GM21786 (cell line): Measurements from ENCODE around the gene BRCA1.
"Not testable (repeated sequence)": the region's sequence is repeated elsewhere in the genome, so short reads cannot be mapped to it uniquely, and the experiment has no call there.

Experiments
- ATAC-seq: cut with Tn5 transposase; IDR thresholded peaks from one replicate; pipeline ENCODE4 v1.9.1; 2021; ENCODE audit not compliant: unreplicated experiment

BRCA1 gene

DNA sequence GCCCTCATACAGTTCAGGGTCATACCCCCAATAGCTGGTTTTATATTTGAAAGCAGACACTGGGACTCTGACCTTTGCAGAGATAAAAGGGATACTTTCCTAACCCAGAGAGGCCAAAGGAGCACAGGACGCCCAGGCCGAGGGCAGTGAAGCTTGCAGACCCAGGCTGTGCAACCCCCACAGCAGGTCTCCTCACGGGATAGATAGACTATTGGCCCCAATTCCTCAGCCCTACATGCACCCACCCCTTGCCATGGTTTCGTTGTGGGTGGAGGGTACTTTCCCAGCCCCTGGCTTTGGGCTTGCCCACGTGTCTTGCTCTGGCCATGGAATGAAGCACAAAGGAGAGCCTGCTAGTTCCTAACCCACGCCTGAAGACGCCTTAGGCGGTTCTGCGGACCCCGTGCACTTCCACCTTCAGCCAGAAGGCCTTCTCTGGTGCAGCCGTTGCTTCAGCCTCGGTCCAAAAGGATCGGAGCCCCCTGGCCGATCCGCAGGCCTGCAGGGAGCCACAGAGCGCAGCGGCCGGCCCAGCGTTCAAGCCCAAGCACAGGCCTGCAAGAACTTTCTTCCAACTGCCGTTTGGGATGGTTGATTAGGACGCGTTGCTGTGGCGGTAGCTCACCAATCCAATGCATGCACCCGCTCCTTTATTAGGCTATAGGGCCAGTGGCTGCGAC, 9.8 kb upstream of the BRCA1 start:
- no peak for ATAC-seq

DNA sequence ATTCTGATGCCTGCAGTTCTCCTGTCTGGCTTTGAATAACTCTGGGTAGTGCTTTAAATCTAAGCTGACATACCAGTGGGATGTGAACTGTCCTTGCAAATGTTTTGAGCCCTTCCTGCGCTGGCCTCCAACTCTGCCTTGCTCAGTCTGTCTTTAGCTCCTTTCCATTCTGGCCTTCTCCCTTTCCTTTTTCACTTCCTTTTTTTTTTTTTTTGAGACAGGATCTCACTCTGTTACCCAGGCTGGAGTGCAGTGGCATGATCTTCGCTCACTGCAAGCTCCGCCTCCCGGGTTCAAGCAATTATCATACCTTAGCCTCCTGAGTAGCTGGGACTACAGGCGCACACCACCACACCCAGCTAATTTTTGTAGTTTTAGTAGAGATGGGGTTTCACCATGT, 8.3 kb upstream of the BRCA1 start:
- not testable (repeated sequence) for ATAC-seq

DNA sequence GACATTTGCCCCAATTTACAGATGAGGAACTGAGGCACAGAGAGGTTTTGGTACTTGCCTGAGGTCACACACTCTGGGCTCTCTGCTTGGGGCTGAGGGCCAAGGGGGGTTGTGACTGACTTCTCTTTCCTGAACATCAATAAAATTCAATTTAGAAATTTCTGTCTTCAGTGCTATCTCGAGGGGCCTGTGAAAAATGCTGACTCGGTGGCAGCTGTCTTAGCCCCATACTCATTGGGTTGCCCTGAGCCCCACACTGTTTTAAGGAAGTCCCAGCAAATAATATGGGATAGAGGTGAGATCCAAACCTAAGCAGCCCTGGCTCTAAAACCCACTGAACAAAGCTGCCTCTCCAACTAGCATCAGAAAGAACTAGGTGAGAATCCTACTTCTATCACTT, 7.0 kb upstream of the BRCA1 start:
- no peak for ATAC-seq

DNA sequence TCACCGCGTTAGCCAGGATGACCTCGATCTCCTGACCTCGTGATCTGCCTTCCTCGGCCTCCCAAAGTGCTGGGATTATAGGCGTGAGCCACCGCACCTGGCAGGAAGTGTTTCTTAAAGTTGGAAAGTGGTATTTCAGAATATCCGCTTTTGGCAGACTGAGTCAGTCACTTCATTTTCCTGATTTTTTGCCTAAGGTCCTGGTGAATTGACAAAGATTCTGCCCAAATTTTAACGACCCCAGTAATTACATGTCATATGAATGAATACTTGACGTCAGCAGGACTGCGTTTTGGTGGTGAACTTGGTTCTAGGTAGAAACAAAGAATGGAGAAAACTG, 4.5 kb upstream of the BRCA1 start:
- no peak for ATAC-seq

DNA sequence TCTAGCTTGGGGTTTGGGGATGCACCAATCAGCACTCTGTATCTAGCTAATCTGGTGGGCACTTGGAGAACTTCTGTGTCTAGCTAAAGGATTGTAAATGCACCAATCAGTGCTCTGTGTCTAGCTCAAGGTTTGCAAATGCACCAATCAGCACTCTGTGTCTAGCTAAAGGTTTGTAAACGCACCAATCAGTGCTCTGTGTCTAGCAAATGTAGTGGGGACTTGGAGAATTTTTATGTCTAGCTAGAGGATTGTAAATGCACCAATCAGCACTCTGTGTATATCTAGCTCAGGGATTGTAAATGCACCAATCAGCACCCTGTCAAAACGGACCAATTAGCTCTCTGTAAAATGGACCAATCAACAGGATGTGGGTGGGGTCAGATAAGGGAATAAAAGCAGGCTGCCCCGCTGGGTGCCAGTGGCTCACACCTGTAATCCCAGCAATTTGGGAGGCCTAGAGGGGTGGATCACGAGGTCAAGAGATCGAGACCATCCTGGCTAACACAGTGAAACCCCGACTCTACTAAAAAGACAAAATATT, 2.2 kb upstream of the BRCA1 start:
- not testable (repeated sequence) for ATAC-seq

DNA sequence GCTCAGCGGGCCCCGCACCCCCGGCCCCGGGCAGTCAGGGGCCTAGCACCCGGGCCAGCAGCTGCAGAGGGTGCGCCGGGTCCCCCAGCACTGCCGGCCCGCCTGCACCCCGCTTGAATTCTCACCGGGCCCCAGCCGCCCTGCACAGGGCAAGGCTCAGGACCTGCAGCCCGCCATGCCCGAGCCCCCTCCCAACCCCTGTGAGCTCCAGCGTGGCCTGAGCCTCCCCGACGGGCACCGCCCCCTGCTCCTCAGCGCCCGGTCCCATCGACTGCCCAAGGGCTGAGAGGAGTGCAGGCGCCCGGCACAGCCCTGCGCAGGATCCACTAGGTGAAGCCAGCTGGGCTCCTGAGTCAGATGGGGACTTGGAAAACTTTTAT, 1.7 kb upstream of the BRCA1 start:
- no peak for ATAC-seq

DNA sequence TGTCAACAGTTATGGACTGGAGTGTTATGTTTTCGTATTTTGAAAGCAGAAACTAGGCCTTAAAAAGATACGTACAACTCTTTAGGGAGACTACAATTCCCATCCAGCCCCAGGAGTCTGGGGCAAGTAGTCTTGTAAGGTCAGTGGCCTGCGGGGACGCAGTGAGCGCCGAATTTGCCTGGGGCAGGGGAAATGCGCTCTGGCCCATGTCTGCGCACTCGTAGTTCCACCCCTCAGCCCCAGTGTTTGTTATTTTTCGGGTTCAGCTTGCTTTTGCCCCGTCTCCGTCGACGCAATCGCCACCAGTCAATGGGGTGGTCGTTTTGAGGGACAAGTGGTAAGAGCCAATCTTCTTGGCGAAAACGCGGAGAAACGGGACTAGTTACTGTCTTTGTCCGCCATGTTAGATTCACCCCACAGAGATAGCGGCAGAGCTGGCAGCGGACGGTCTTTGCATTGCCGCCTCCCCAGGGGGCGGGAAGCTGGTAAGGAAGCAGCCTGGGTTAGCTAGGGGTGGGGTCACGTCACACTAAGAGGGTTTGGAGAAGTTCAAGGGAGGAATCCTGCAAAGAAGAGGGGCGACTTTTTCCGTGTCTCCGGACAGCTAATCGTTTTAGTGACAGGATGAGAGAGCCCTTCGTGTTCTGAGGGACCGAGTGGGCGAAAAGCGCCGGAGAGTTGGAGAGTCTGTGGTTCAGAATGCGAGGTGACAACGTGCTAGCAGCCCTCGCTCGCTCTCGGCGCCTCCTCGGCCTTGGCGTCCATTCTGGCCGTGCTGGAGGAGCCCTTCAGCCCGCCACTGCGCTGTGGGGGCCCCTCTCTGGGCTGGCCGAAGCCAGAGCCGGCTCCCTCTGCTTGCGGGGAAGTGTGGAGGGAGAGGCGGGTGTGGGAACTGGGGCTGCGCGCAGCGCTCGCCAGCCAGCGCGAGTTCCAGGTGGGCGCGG, 1.1 kb upstream of the BRCA1 start:
- no peak for ATAC-seq

DNA sequence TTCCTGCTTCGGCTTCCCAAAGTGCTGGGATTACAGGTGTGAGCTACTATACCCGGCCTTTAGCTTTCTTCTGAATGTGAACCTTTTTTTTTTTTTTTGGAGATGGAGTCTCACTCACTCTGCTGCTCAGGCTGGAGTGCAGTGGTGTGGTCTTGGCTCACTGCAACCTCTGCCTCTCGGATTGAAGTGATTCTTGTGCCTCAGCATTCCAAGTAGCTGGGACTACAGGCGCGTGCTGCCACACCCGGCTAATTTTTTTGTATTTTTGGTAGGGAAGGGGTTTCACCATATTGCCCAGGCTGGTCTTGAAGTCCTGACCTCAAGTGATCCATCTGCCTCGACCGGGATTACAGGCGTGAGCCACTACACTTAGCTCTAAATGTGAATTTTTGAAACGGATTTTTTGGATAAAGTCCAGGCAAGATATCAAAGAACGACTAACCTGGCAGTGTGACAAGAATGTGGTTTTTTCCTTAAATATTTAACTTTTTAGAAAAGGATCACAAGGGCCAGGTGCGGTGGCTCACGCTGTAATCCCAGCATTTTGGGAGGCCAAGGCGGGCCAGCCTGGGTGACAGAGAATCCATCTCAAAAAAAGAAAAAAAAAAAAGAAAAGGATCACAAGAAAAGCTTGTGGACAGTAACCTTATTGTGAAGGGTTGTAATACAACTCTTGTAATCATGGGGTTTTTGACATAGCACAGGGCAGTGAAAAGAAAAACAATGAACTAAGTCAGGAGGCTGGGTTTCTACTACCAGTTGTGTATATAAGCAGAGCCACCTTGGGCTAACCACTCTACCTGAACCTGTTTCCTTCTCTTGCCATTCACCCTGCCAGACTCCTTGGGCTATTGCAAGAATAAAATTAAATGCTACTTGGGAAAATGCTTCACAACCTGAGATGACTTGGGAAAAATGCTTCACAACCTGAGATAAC, 6.2 kb downstream of the BRCA1 start:
- ATAC-seq, result no peak

DNA sequence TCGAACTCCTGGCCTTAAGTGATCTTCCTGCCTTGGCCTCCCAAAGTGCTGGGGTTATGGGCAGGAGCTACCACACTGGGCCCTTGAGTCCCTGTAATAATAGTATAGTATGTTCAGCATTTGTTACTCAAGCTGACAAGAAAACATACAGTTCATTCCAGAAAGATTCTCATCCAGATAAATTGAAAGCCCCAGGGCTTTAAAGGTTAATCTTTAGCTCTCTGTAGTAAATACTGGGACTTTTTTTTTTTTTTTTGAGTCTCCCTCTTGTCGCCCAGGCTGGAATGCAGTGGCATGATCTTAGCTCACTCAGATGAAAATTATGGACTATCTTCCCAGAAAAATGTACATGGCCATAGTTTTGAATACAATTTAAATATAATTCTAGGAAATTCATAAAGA, 11.0 kb downstream of the BRCA1 start:
- ATAC-seq, result no peak

DNA sequence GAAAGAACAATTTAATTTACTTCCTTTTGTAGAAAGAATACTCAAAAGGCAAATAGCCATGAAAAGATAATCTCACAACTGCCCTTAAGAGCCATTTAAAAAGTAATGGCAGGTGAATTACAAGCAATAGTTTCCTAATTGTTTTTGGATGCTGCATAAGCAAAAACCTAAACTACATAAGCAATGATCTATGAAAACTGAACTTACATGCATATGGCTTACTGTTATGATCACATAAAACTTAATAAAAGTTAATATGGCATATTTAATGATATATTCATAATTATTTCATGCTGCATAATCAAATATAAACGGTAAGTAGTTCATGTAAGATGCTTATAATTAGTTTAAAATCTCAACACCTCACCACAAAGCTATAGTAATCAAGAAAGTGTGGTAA, 18.6 kb downstream of the BRCA1 start:
- ATAC-seq, result no peak

DNA sequence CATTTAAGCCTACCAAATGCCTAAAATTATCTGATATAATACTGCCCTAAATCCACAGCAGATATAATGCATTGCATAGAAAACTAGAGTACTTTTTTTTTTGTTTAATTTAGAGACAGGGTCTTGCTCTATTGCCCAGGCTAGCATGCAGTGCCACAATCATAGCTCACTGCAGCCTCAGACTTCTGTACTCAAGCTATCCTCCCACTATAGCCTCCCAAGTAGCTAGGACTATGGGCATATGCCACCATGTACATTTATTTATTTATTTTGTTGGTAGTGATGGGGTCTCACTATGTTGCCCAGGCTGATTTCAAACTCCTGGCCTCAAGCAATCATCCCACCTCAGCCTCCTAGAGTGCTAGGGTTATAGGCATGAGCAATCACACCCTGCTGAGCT, 20.0 kb downstream of the BRCA1 start:
- ATAC-seq, result no peak

DNA sequence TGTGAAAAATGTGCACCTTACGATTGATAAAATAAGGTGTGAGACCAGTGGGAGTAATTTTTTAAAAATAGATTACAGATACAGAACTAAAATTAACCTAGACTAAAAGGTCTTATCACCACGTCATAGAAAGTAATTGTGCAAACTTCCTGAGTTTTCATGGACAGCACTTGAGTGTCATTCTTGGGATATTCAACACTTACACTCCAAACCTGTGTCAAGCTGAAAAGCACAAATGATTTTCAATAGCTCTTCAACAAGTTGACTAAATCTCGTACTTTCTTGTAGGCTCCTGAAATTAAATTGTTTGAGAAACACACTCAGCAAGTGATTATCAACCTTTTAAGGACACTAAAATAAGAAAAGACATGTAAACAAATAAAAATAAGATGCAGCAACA, 20.5 kb downstream of the BRCA1 start:
- no peak for ATAC-seq

DNA sequence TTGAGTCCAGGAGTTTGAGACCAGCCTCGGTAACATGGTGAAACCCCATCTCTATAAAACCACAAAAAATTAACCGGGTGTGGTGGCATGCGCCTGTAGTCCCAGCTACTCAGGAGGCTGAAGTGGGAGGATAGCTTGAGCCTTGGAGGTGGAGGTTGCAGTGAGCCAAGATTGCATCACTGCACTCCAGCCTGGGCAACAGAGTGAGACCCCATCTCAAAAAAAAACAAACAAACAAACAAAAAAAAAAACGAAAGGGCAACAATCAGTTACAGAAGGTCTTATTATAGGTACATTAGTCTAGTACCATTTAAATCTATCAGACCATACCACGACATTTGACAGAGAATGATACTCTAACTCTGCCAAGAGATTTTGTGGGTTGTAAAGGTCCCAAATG, 29.8 kb downstream of the BRCA1 start:
- not testable (repeated sequence) for ATAC-seq

DNA sequence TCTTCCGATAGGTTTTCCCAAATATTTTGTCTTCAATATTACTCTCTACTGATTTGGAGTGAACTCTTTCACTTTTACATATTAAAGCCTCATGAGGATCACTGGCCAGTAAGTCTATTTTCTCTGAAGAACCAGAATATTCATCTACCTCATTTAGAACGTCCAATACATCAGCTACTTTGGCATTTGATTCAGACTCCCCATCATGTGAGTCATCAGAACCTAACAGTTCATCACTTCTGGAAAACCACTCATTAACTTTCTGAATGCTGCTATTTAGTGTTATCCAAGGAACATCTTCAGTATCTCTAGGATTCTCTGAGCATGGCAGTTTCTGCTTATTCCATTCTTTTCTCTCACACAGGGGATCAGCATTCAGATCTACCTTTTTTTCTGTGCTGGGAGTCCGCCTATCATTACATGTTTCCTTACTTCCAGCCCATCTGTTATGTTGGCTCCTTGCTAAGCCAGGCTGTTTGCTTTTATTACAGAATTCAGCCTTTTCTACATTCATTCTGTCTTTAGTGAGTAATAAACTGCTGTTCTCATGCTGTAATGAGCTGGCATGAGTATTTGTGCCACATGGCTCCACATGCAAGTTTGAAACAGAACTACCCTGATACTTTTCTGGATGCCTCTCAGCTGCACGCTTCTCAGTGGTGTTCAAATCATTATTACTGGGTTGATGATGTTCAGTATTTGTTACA, 30.9 kb downstream of the BRCA1 start:
- ATAC-seq, result no peak

DNA sequence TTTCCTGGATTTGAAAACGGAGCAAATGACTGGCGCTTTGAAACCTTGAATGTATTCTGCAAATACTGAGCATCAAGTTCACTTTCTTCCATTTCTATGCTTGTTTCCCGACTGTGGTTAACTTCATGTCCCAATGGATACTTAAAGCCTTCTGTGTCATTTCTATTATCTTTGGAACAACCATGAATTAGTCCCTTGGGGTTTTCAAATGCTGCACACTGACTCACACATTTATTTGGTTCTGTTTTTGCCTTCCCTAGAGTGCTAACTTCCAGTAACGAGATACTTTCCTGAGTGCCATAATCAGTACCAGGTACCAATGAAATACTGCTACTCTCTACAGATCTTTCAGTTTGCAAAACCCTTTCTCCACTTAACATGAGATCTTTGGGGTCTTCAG, 32.3 kb downstream of the BRCA1 start:
- no peak for ATAC-seq

DNA sequence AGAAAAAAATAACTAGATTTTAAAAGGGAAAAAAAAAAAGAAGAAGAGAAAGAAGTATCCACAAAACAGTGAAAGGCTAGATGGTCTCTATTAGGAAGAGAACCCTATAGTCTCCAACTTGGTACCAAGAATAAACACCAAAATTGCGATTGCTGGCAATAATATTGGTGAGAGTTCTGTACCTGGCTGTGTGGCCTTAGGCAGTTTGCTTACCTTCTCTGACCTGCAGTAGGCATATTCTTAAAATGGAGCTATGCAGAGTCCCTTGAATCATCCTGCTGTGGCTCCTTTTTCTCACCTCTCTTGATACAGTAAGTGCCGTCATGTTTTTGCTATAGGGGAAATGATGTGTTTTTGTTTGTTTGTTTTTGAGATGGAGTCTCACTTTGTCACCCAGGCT, 35.1 kb downstream of the BRCA1 start:
- no peak for ATAC-seq

DNA sequence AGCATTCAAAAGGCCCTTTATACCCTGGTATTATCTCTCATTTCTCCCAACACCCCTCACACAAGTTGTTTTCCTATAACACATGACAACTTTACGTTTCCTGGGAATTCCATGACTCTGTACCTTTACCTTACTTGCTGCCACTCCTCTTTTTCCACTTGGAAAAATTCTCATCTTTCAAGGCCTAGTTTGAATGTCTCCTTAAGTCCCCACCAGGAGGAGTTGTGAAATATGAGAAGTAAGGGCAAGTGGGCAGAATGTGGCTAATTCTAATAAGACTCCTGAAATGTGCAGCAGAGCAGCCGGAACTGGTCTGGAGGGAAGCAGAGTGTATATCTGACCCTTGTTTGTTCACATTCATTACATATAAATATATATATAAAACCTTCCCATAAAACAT, 39.7 kb downstream of the BRCA1 start:
- ATAC-seq, result no peak

DNA sequence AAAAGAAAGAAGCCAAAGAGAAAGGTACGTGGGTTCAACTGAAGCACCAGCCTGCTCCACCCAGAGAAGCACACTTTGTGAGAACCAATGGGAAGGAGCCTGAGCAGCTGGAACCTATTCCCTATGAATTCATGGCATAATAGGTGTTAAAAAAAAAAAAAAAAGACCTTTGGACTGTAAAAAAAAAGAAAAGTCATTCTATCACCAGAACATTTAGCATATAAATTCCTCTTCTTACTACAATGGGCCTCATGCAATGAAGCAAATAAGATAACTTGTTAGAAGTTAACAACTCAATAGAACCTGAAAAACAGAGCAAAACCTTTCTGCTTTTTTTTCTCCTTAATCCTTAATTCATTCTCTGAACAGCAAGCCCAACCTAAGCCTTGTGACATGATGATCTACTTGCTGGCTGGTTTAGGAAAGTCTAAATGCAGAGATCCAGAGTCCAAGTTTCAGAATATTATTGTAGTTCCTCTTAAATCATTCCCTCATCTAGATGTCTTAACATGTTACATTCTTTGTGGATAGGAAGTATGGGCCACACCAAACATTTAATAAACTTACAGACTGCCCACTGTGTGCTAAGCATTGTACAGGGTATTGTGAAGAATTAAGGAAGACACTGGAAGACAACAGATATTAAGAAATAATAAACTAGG, 45.4 kb downstream of the BRCA1 start:
- no peak for ATAC-seq

DNA sequence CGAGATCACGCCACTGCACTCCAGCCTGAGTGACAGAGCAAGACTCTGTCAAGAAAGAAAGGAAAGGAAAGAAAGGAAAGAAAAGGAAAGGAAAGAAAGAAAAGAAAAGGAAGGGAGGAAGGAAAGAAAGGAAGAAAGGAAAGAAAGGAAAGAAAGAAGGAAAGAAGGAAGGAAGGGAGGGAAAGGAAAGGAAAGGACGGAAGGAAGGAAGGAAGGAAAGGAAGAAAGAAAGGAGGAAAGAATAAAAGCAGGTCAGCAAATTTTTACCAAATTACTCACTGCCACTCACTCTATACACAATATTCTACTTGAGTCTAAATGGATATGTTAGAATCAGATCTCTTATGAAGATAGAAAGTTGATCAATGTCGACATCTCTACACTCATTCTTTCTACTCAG, 50.3 kb downstream of the BRCA1 start:
- ATAC-seq, result no peak

DNA sequence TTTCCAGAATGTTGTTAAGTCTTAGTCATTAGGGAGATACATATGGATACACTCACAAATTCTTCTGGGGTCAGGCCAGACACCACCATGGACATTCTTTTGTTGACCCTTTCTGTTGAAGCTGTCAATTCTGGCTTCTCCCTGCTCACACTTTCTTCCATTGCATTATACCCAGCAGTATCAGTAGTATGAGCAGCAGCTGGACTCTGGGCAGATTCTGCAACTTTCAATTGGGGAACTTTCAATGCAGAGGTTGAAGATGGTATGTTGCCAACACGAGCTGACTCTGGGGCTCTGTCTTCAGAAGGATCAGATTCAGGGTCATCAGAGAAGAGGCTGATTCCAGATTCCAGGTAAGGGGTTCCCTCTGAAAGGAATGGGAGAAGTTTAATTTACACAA, 54.3 kb downstream of the BRCA1 start:
- ATAC-seq, result no peak
